Measurements from ENCODE around the gene GARIN5B. TPM values are rescaled to one million over a fixed set of nuclear protein-coding genes. Genes with fewer than 3 reads are reported as not detected.
"Not testable (repeated sequence)": the region's sequence is repeated elsewhere in the genome, so short reads cannot be mapped to it uniquely, and the experiment has no call there.

The GARIN5B gene
- total and polyA plus RNA-seq, 4 donors = 0.09 TPM; not detected in 3

DNA sequence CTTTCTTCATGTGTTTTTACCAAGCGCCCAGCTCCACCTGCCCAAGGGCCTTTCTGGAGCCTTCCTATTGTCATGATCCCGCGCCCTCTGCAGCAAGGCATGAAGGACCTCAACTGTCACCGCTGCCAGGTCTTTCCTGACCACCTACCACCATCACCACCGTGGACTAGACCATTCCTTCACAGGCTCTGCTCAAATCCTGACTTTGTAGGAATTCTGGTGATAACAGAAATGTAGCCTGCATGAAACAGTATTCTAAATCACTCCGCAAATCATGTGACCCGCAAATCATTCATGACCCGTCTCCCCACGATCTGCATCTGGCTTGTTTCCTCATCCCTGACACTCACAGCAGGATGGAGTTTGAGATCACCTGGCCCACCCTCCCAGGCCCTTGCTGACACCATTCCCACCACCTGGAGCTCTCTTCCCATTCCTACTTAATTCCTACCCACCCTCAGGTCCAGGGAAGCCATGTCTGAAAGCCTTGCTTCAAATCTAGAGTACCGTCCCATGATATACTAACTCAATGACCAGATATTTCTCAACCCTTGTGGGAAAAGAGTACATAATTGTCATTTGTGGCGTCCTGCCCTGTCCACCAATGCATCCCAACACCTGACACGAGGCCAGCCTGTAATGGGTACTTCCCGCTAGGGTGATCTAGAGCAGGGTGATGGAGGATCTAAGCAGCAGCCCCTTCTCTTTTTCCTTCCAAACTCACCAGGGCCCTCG lies 43.2 kb upstream of the GARIN5B start:
- no peak overlapping the region for H3K4me3 ChIP-seq
- H3K36me3 ChIP-seq (ENCODE audit: control insufficient read depth in 4 of 4, insufficient read depth in 4 of 4, low read length in 4 of 4) = peaks cover 4 to 35% (median 27%) of the 10 kb centered on the region in 4 donors
- H3K9me3 ChIP-seq (ENCODE audit: control insufficient read depth in 4 of 4, insufficient read depth in 3 of 4, low read length in 3 of 4) = peaks cover 0 to 3% (median under 1%) of the 10 kb centered on the region in 4 donors
- DNase-seq (no peak), ATAC-seq (ENCODE audit: insufficient read depth, low FRiP score) (no peak)
- H3K27ac ChIP-seq (ENCODE audit: low read depth in 1 of 2, low read length in 1 of 2) = no peak overlapping the region
- peaks cover 0 to 21% (median 9%) of the 10 kb centered on the region in 5 donors for H3K4me1 ChIP-seq (ENCODE audit: control insufficient read depth in 5 of 5, insufficient read depth in 5 of 5, low read length in 5 of 5)
- H3K9ac ChIP-seq (ENCODE audit: insufficient read depth in 1 of 2, low read length in 2 of 2) = peak overlapping the region in 1 of 2 donors; percentile 77
- no peak for TF ChIP-seq CTCF (IDR thresholded peaks at IDR 0.05; ENCODE audit: control extremely low read depth, extremely low read depth)
- H3K27me3 ChIP-seq (ENCODE audit: control insufficient read depth in 3 of 3, insufficient read depth in 3 of 3, low read length in 2 of 3) = no peaks in the 10 kb centered on the region
- 77 to 82% methylated on average over 14 of the region's 14 CpGs for WGBS, 2 donors

GRCh38 chr19:55405638-55406037 lies 42.6 kb upstream of the GARIN5B start:
- ATAC-seq (ENCODE audit: insufficient read depth, low FRiP score) (no peak), DNase-seq (no peak)
- no peak overlapping the region for H3K4me3 ChIP-seq
- no peak overlapping the region for H3K27ac ChIP-seq (ENCODE audit: low read depth in 1 of 2, low read length in 1 of 2)
- no peak for TF ChIP-seq CTCF (IDR thresholded peaks at IDR 0.05; ENCODE audit: control extremely low read depth, extremely low read depth)
- peaks cover 0 to 3% (median under 1%) of the 10 kb centered on the region in 4 donors for H3K9me3 ChIP-seq (ENCODE audit: control insufficient read depth in 4 of 4, insufficient read depth in 3 of 4, low read length in 3 of 4)
- H3K27me3 ChIP-seq (ENCODE audit: control insufficient read depth in 3 of 3, insufficient read depth in 3 of 3, low read length in 2 of 3) = no peaks in the 10 kb centered on the region
- 90 to 91% methylated on average over 5 of the region's 5 CpGs for WGBS, 2 donors
- H3K4me1 ChIP-seq (ENCODE audit: control insufficient read depth in 5 of 5, insufficient read depth in 5 of 5, low read length in 5 of 5) = peaks cover 0 to 21% (median 9%) of the 10 kb centered on the region in 5 donors
- H3K9ac ChIP-seq (ENCODE audit: insufficient read depth in 1 of 2, low read length in 2 of 2) = no peak overlapping the region
- peaks cover 4 to 39% (median 28%) of the 10 kb centered on the region in 4 donors for H3K36me3 ChIP-seq (ENCODE audit: control insufficient read depth in 4 of 4, insufficient read depth in 4 of 4, low read length in 4 of 4)

GRCh38 chr19:55402509-55402908 lies 39.4 kb upstream of the GARIN5B start:
- DNase-seq (no peak), ATAC-seq (ENCODE audit: insufficient read depth, low FRiP score) (no peak)
- H3K9me3 ChIP-seq (ENCODE audit: control insufficient read depth in 4 of 4, insufficient read depth in 3 of 4, low read length in 3 of 4) = peaks cover 0 to 2% (median 0%) of the 10 kb centered on the region in 4 donors
- no peak overlapping the region for H3K4me3 ChIP-seq
- H3K27me3 ChIP-seq (ENCODE audit: control insufficient read depth in 3 of 3, insufficient read depth in 3 of 3, low read length in 2 of 3) = no peaks in the 10 kb centered on the region
- no peak for TF ChIP-seq CTCF (IDR thresholded peaks at IDR 0.05; ENCODE audit: control extremely low read depth, extremely low read depth)
- H3K4me1 ChIP-seq (ENCODE audit: control insufficient read depth in 5 of 5, insufficient read depth in 5 of 5, low read length in 5 of 5) = peaks cover 0 to 17% (median 9%) of the 10 kb centered on the region in 5 donors
- peaks cover 4 to 39% (median 30%) of the 10 kb centered on the region in 4 donors for H3K36me3 ChIP-seq (ENCODE audit: control insufficient read depth in 4 of 4, insufficient read depth in 4 of 4, low read length in 4 of 4)
- H3K9ac ChIP-seq (ENCODE audit: insufficient read depth in 1 of 2, low read length in 2 of 2) = no peak overlapping the region
- 87 to 92% methylated on average over 2 of the region's 2 CpGs for WGBS, 2 donors
- H3K27ac ChIP-seq (ENCODE audit: low read depth in 1 of 2, low read length in 1 of 2) = no peak overlapping the region

- not testable (repeated sequence) for H3K9me3 ChIP-seq (ENCODE audit: control insufficient read depth in 4 of 4, insufficient read depth in 3 of 4, low read length in 3 of 4); ATAC-seq (ENCODE audit: insufficient read depth, low FRiP score); DNase-seq; H3K27ac ChIP-seq (ENCODE audit: low read depth in 1 of 2, low read length in 1 of 2); H3K27me3 ChIP-seq (ENCODE audit: control insufficient read depth in 3 of 3, insufficient read depth in 3 of 3, low read length in 2 of 3); H3K9ac ChIP-seq (ENCODE audit: insufficient read depth in 1 of 2, low read length in 2 of 2); H3K4me3 ChIP-seq
- WGBS, 2 donors = 88 to 90% methylated on average over 18 to 21 of the region's 28 CpGs
- Histone ChIP-seq H3K4me1 (ENCODE audit: control insufficient read depth in 5 of 5, insufficient read depth in 5 of 5, low read length in 5 of 5) (peaks cover 0 to 12% (median 6%) of the 10 kb centered on the region in 5 donors), H3K36me3 (ENCODE audit: control insufficient read depth in 4 of 4, insufficient read depth in 4 of 4, low read length in 4 of 4) (peaks cover 4 to 39% (median 28%) of the 10 kb centered on the region in 4 donors)
Measured at GRCh38 chr19:55401390-55401789, 38.3 kb upstream of the GARIN5B start.

Data from lung (tissue), 12 donors.